Suprapubic skin (tissue), 4 donors: Measurements from ENCODE around the gene GMDS.

ENCODE experiments used
- POLR2A ChIP-seq, 2 donors: fragments of 450-650 bp; IDR thresholded peaks; one replicate each; pipeline ENCODE4 v1.6.1; 2017; ENCODE audit warnings: antibody characterized with exemption in 2 of 2, mild to moderate bottlenecking in 2 of 2, moderate library complexity in 2 of 2
- POLR2AphosphoS5 ChIP-seq, 3 donors: sonication (generic); formaldehyde crosslinking; IDR thresholded peaks; one replicate each; pipeline ENCODE4 v1.6.1; 2017; ENCODE audit warnings: antibody characterized with exemption in 3 of 3
- TF ChIP-seq, protein P1 (sequence below), 2 donors: fragments of 200-600 bp in 1 of 2; fragments of 450-650 bp in 1 of 2; sonication (generic) in 1 of 2; IDR thresholded peaks; one replicate each; pipeline ENCODE4 v1.5.1; 2016 to 2019; ENCODE audit warnings: antibody characterized with exemption in 2 of 2, mild to moderate bottlenecking in 1 of 2, moderate library complexity in 1 of 2

- TF ChIP-seq, protein P1, sequence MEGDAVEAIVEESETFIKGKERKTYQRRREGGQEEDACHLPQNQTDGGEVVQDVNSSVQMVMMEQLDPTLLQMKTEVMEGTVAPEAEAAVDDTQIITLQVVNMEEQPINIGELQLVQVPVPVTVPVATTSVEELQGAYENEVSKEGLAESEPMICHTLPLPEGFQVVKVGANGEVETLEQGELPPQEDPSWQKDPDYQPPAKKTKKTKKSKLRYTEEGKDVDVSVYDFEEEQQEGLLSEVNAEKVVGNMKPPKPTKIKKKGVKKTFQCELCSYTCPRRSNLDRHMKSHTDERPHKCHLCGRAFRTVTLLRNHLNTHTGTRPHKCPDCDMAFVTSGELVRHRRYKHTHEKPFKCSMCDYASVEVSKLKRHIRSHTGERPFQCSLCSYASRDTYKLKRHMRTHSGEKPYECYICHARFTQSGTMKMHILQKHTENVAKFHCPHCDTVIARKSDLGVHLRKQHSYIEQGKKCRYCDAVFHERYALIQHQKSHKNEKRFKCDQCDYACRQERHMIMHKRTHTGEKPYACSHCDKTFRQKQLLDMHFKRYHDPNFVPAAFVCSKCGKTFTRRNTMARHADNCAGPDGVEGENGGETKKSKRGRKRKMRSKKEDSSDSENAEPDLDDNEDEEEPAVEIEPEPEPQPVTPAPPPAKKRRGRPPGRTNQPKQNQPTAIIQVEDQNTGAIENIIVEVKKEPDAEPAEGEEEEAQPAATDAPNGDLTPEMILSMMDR (IDR thresholded peaks at IDR 0.05): no peak
- TF ChIP-seq POLR2A (IDR thresholded peaks at IDR 0.05) (no peak), POLR2AphosphoS5 (IDR thresholded peaks at IDR 0.05) (no peak)
These were observed 59.9 kb downstream of the GMDS start for GRCh38 chr6:2185466-2185865.
